GF-D8 (cell line): ENCODE results near the gene ANKRD49.

Experiments
- DNase-seq: peaks from one replicate; lab custom pipeline; 2025; lab: John Stamatoyannopoulos, UW

The ANKRD49 gene

DNA sequence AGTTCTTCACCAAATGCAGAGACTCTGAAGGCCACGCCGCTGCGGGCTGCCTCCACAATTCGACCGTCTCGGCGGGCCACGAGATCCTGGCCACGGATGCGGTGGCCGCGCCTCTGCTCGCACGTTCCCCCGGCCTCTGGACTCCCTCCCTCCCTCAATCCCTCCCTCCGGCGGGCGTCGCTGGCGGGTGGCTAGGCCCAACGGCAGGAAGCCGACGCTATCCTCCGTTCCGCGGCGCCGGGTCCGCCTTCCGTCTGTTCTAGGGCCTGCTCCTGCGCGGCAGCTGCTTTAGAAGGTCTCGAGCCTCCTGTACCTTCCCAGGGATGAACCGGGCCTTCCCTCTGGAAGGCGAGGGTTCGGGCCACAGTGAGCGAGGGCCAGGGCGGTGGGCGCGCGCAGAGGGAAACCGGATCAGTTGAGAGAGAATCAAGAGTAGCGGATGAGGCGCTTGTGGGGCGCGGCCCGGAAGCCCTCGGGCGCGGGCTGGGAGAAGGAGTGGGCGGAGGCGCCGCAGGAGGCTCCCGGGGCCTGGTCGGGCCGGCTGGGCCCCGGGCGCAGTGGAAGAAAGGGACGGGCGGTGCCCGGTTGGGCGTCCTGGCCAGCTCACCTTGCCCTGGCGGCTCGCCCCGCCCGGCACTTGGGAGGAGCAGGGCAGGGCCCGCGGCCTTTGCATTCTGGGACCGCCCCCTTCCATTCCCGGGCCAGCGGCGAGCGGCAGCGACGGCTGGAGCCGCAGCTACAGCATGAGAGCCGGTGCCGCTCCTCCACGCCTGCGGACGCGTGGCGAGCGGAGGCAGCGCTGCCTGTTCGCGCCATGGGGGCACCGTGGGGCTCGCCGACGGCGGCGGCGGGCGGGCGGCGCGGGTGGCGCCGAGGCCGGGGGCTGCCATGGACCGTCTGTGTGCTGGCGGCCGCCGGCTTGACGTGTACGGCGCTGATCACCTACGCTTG, 50.2 kb downstream of the ANKRD49 start, which contains the start of gene FUT4:
Gene FUT4, plus strand, starts transcription at position 227 of the 951 bp plus-strand sequence. Its CDS starts 213 bp downstream, at position 440.
- peak; percentile 76 for DNase-seq

DNA sequence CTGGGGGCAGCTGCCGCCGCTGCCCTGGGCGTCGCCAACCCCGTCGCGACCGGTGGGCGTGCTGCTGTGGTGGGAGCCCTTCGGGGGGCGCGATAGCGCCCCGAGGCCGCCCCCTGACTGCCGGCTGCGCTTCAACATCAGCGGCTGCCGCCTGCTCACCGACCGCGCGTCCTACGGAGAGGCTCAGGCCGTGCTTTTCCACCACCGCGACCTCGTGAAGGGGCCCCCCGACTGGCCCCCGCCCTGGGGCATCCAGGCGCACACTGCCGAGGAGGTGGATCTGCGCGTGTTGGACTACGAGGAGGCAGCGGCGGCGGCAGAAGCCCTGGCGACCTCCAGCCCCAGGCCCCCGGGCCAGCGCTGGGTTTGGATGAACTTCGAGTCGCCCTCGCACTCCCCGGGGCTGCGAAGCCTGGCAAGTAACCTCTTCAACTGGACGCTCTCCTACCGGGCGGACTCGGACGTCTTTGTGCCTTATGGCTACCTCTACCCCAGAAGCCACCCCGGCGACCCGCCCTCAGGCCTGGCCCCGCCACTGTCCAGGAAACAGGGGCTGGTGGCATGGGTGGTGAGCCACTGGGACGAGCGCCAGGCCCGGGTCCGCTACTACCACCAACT, 51.0 kb downstream of the ANKRD49 start:
- DNase-seq: no peak

DNA sequence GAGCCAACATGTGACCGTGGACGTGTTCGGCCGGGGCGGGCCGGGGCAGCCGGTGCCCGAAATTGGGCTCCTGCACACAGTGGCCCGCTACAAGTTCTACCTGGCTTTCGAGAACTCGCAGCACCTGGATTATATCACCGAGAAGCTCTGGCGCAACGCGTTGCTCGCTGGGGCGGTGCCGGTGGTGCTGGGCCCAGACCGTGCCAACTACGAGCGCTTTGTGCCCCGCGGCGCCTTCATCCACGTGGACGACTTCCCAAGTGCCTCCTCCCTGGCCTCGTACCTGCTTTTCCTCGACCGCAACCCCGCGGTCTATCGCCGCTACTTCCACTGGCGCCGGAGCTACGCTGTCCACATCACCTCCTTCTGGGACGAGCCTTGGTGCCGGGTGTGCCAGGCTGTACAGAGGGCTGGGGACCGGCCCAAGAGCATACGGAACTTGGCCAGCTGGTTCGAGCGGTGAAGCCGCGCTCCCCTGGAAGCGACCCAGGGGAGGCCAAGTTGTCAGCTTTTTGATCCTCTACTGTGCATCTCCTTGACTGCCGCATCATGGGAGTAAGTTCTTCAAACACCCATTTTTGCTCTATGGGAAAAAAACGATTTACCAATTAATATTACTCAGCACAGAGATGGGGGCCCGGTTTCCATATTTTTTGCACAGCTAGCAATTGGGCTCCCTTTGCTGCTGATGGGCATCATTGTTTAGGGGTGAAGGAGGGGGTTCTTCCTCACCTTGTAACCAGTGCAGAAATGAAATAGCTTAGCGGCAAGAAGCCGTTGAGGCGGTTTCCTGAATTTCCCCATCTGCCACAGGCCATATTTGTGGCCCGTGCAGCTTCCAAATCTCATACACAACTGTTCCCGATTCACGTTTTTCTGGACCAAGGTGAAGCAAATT, 51.7 kb downstream of the ANKRD49 start:
- peak; percentile 48 for DNase-seq

DNA sequence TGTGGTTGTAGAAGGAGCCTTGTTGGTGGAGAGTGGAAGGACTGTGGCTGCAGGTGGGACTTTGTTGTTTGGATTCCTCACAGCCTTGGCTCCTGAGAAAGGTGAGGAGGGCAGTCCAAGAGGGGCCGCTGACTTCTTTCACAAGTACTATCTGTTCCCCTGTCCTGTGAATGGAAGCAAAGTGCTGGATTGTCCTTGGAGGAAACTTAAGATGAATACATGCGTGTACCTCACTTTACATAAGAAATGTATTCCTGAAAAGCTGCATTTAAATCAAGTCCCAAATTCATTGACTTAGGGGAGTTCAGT, 52.3 kb downstream of the ANKRD49 start:
- DNase-seq: no peak

DNA sequence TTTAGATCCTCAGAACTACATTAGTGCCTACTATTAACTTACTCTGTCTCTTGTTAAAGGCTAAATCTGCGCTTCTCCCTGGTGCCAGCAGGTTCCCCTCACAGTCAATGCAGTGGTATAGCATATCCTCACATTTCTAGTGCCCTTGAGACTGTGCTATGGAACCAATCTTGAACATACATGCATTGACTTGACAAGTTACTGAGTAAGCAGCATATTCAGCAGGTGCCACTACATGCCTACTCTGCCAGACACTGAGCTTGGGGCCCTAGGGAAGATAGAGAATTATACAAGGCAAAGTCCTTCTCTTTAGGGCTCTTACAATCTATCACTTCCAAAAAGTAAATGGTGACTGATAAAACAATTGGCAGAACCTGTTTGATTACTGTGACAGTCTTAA, 53.1 kb downstream of the ANKRD49 start:
- DNase-seq: peak; percentile 11

DNA sequence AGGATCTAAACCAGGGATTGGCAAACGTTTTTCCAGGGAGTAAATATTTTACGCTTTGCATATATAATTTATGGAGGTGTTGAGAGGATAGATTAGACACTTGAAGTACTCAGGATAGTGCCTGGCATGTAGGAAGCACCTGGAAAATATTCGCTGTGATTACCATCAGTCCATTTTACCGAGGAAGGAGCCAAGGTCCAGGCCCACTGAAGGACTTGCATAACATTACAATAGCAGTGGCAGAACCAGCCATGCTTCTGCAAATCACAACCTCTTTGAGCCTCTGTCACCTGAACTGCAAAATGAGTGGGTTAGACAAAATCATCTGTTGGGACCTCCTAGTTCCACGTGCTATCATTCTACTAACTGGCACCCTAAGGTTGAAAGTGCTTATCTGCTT, 55.4 kb downstream of the ANKRD49 start:
- DNase-seq: peak; percentile 12
